ENCODE results near the gene AMIGO2.

AMIGO2 gene

DNA sequence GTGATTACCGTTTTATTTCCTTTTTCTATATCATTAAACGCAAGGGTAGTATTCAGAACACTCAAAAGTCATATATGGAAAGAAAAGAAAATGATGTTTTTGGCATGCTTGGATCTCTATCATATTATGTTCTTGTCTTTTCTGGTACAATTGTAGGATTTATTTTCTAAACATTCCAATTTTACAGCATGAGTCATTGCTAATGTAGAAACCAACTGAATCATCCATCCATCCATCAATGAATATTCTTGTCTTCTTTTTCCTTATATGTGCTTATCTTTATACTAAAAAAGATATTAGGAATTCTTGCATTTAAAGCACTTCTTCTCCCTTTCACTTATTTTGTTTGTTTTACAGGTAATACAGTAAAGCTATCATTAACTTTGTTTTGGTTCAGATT is 20.4 kb upstream of the AMIGO2 start:
- DNase-seq (ENCODE audit: low read depth, low spot score): no peak
- no peak overlapping the region for H3K4me3 ChIP-seq (ENCODE audit: low read length)

DNA sequence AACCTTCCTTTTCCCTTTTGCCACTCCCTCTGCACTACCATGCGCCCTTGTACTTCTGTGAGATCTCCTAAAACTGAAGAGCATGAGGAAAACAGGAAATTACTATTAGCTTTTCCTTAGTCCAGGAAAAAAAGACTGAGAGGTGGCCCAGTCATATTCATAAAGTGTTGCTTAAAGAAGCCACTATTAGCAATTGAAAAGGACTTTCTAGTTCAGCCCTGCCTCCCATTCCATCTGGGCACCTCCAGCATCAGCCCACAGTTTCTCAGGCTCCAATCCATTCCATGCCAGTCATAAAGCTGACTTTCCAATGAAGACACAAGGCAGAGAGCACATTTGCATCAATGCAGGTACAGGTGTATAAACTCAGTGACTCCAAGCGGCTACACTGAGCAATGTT is 19.9 kb upstream of the AMIGO2 start:
- no peak overlapping the region for H3K4me3 ChIP-seq (ENCODE audit: low read length)
- no peak for DNase-seq (ENCODE audit: low read depth, low spot score)

DNA sequence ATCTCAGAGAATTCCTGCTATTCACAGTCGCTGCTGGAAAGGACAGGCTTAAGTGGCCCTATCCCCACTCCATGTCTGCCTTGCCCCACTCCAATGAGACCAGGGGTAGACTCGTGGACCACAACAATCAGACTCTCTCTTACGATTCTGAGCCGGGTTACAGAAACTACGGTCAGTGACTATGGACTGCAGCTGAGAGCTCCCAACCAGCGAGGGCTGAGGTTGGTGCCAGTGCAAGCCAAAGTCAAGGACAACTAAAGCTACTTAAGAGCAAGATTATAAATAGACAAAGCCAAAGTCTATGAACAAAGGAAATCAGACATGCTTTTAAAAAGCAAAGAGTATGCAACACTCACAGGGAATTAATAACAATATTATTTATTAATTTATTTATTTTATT is 18.3 kb upstream of the AMIGO2 start:
- no peak overlapping the region for H3K4me3 ChIP-seq (ENCODE audit: low read length)
- DNase-seq (ENCODE audit: low read depth, low spot score): no peak

DNA sequence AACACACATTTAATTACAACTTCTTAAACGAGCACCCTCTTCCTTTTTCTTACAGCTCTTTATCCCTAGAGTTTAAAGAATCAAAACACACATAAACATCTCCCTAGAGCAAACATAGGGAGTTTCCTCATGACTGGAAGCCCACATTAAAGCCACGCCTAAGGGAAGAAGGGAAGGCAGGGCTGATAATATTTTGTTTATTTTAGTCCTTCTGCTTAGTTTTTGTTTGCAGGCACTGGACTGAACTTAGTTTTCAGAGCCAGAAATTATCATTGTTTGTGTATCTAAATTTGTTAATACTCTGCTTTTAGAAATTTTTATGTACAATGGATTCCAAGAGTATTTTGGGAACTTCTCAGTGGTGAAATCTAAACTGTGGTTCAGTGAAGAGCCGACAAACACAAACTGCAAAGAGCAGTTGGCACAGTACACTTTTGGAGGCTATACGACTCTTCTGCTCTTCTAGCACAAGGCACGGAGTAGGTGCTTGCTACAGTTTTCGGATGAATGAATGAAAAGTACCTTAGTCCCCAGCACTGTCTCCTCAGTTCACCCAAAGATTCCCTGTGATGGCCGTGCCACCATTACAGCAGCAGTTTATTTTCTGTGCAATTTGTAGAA is 17.6 kb upstream of the AMIGO2 start:
- no peak for DNase-seq (ENCODE audit: low read depth, low spot score)
- no peak overlapping the region for H3K4me3 ChIP-seq (ENCODE audit: low read length)

DNA sequence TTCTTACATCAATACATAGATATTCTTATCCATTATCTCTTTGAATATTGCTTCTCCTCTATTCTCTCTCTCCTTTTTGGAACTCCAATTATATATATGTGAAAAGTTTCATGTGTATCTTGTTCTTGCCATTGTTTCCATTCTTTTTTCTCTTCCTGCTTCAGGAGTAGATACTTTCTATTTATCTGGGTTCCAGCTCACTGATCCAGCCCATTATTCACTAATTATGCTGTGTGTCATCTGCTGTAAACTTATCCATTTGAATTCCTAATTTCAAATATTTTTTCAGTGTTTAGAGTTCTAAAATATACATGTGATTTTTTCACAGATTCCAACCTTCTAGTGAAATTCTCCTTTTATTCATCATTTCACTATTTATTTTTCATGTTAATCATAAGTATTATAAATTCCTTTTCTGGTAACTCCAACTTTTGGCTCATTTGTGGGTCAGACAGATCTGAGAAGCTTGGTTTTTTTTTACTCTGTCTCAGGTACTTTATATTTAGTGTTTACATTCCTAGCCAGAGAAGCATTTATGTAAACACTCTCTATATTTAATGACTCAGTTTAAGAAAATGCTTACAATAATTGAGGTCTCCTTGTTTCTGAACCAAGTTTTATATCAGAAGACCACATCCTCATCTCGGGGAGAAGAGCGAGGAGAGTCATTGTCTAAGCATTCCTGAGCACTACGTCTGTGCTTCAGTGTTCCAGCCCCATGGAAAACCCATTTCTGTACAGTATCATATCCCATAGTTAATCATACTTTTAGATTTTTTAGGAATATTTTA is 15.9 kb upstream of the AMIGO2 start:
- no peak for DNase-seq (ENCODE audit: low read depth, low spot score)
- H3K4me3 ChIP-seq (ENCODE audit: low read length): no peak overlapping the region

DNA sequence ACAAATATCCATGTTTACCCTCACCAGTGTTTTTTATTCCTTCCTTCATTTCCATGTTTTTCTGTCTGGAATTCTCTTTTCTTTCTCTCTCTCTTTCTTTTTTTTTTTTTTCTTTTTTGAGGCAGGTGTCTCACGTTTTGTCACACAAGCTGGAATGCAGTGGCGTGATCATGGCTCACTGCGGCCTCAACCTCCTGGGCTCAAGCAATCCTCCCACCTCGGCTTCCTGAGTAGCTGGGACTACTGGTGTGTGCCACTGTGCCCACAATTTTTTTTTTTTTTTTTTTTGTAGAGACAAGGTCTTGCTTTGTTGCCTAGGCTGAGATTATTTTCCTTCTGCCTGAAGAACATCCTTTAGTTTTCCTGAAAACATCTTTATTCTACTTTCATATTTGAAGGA is 15.0 kb upstream of the AMIGO2 start:
- peak; percentile 44 for DNase-seq (ENCODE audit: low read depth, low spot score)

GRCh38 chr12:47091009-47091408 is 11.2 kb upstream of the AMIGO2 start:
- no peak for DNase-seq (ENCODE audit: low read depth, low spot score)
- H3K4me3 ChIP-seq (ENCODE audit: low read length): no peak overlapping the region

More for the DNA sequence above, 15.0 kb upstream of the AMIGO2 start:
- H3K4me3 ChIP-seq (ENCODE audit: low read length): no peak overlapping the region

DNA sequence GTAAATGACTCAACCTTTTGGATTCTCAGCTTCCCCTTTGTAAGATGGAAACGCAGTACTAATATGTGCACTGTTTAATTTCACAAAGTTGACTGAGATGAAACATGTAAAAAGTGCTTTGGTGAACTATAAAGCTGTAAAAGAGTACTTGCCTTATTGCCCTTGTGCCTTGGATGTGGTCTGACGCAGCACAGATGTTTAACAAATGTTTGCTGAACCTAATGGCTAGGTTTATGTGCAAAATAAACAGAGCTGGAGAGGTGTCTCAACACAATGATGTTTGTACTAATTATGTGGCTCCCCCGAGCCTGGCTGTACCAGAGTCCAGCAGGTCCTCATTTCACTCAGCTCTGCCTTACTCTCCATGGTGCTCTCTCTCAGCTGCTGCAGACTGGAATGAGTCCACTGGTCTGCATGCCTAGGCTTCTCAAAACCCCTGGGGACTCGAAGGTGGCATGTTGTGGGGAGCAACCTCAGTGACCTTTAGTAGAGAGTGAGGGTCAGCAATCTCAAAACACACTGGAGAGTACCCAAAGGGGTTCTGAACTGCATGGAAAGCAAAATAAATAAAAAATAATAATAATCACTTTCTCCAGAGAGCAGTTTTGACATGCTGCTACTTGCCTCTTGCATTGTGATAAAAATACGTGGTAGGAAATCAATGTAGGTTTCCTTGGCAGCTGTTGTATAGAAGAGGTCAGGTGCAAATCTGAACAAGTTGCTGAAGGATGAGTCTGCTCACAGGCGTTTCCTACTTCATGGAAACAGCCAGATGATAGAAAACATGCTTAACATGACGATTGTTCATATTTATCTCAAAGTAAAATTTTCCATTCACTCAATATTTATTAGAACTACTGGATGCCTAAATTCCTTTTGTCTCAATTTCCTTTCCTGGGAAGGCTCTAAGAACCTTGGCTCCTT is 8.5 kb upstream of the AMIGO2 start:
- DNase-seq (ENCODE audit: low read depth, low spot score): peak; percentile 41
- no peak overlapping the region for H3K4me3 ChIP-seq (ENCODE audit: low read length)

GRCh38 chr12:47087088-47087688 is 7.4 kb upstream of the AMIGO2 start:
- H3K4me3 ChIP-seq (ENCODE audit: low read length): no peak overlapping the region
- DNase-seq (ENCODE audit: low read depth, low spot score): no peak

DNA sequence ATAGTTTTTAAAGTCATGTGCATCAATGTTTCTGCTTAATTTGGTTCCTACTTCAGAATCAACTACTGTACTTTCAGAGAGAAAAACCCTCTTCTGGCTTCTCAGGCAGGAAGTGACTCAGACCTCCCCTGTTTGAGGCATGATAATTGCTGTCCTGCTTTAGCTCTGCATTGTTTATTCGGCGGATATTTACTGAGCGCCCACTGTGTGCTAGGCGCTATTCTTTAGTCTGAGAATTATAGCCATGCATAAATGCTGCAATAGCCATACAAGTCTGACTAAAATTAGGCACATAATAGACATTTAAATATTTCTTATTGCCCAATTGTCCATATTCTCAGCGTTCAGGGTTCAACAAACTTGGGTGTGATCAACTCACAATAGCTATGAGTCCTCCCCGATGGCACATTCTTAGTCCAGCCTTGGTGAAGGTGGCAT is 6.1 kb upstream of the AMIGO2 start:
- DNase-seq (ENCODE audit: low read depth, low spot score): no peak
- H3K4me3 ChIP-seq (ENCODE audit: low read length): no peak overlapping the region

DNA sequence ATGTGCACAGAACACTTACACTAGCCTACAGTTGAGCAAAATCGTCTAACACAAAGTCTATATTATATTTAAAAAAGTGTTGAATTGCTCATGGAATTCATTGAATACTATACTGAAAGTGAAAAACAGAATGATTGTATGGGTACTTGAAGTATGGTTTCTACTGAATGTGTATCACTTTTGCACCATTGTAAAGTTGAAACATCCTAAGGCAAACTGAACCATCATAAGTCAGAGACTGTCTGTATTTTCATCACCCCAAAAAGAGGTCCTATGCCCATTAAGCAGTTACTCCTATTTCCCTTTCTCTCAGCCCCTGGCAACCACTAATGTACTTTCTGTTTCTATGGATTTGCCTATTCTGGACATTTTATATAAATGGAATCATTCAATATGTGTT is 4.4 kb upstream of the AMIGO2 start:
- no peak for DNase-seq (ENCODE audit: low read depth, low spot score)
- no peak overlapping the region for H3K4me3 ChIP-seq (ENCODE audit: low read length)

GRCh38 chr12:47082796-47083621 is 3.2 kb upstream of the AMIGO2 start:
- H3K4me3 ChIP-seq (ENCODE audit: low read length): no peak overlapping the region
- DNase-seq (ENCODE audit: low read depth, low spot score): no peak

DNA sequence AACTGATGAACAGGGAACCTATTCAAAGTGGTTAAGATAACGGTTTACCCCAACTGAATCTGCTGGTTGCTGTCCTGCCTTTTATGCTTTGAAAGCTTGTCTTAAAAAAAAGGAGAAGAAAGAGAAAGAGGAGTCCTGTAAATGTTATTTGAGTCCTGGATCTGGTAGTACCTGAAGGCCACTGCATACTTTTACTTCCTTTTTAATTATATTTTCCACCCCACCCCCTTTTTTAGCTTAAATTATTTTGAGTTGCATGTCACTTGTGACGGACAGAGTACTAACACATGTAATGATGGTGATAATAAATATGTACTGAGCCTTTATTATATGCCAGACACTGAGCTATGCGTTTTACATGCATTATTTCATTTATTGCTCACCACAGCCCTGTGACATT is 2.5 kb upstream of the AMIGO2 start:
- no peak overlapping the region for H3K4me3 ChIP-seq (ENCODE audit: low read length)
- no peak for DNase-seq (ENCODE audit: low read depth, low spot score)

GRCh38 chr12:47080725-47081502 is 1.2 kb upstream of the AMIGO2 start:
- no peak overlapping the region for H3K4me3 ChIP-seq (ENCODE audit: low read length)
- DNase-seq (ENCODE audit: low read depth, low spot score): no peak

- DNase-seq (ENCODE audit: low read depth, low spot score): no peak
Observed at GRCh38 chr12:47079981-47080724, 394 bp upstream of the AMIGO2 start.

GRCh38 chr12:47078733-47079467 is 859 bp downstream of the AMIGO2 start:
- no peak for DNase-seq (ENCODE audit: low read depth, low spot score)
- peak overlapping the region; percentile 56 for H3K4me3 ChIP-seq (ENCODE audit: low read length)

More at GRCh38 chr12:47079981-47080724, 394 bp upstream of the AMIGO2 start:
- H3K4me3 ChIP-seq (ENCODE audit: low read length): no peak overlapping the region

DNA sequence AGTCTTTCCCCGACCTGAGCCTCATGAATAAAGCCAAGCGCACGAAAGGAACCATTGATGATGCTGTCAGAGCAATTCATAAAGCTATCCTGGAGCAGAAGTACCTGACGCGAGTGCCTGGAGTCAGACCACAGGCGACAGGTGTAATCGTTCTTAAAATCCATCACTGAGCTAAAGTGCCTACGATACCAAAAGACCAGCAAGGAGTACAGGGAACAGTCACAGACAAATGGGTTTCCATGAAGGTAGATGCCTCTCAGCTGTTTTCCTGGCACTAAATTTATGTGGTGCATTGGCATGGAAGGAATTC is 1.7 kb downstream of the AMIGO2 start:
- no peak overlapping the region for H3K4me3 ChIP-seq (ENCODE audit: low read length)
- no peak for DNase-seq (ENCODE audit: low read depth, low spot score)
